Urinary bladder (tissue), 4 donors: ENCODE measurements around the gene PYGB. TPM values are rescaled to one million over a fixed set of nuclear protein-coding genes. Genes with fewer than 3 reads are reported as not detected.
"Not testable (repeated sequence)": the region's sequence is repeated elsewhere in the genome, so short reads cannot be mapped to it uniquely, and the experiment has no call there.

Source experiments
- DNase-seq: peaks from one replicate; pipeline ENCODE4 v3.0.0-alpha.2; 2015; ENCODE audit errors: extremely low spot score
- H3K27ac ChIP-seq: one replicate; pipeline ENCODE4 v1.5.1; 2013; ENCODE audit warnings: low read depth, mild to moderate bottlenecking, moderate library complexity
- H3K36me3 ChIP-seq: one replicate; pipeline ENCODE4 v1.6.1; 2013; ENCODE audit warnings: mild to moderate bottlenecking, moderate library complexity; ENCODE audit not compliant: insufficient read depth
- H3K4me1 ChIP-seq: one replicate; pipeline ENCODE4 v1.6.1; 2013; ENCODE audit warnings: mild to moderate bottlenecking, moderate library complexity; ENCODE audit not compliant: insufficient read depth
- H3K4me3 ChIP-seq: one replicate; pipeline ENCODE4 v1.5.1; 2013; ENCODE audit warnings: low read depth, low read length
- WGBS: extraction: QIAGEN DNeasy Blood & Tissue Kit; methylation state at CpG from one replicate; pipeline ENCODE4 v1.1.7; 2013; 5-methylcytosine and 5-hydroxymethylcytosine counted together
- polyA plus RNA-seq: library from polyadenylated mRNA; stranded (reverse); fragments of 200-250 nt; gene quantifications from one replicate; pipeline ENCODE4 v1.2.3, GENCODE V29; 2013
- total RNA-seq: library from RNA; depleted of rRNA; stranded (reverse); fragments of >200 nt; gene quantifications from one replicate; pipeline ENCODE4 v1.2.3, GENCODE V29; 2014
- donor health status: healthy with polysubstance abuse.
- donor health status: healthy.

The PYGB gene
- total and polyA plus RNA-seq, 2 donors, result 71.4 to 237 TPM

- Histone ChIP-seq H3K4me3 (no peak overlapping the region), H3K4me1 (no peaks in the 10 kb centered on the region), H3K36me3 (no peaks in the 10 kb centered on the region), H3K27ac (no peak overlapping the region)
- DNase-seq, result no peak
- WGBS, result 91% methylated on average over 13 of the region's 13 CpGs
These were observed 72.3 kb downstream of the PYGB start for GRCh38 chr20:25320035-25320800.

DNA sequence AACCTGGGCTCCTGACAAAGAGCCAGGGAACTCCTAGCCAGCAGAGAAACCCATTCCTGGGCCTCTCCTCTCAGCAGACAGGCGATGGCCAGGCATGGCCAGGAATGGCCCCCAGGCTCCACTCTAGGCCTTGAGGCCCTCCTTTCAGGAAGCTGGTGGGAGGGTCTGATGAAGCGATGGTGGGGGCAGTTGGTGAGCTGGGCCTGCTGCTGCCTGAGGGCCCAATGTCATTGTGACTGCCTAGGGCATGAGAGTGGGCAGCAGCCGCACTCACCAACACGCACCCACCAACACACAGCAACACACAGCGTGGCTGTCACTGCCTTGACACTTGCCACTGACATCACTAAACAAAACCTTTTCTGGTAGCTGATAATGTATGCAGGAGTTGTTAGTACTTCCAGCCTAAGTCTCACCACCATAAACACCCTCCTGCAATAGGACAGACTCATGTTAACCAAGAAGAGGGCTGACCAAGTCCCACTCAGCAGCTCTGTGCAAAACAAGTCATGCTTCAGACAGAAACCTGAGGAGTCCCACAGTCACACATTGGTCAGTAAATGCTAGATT lies 73.5 kb downstream of the PYGB start:
- no peaks in the 10 kb centered on the region for H3K36me3 ChIP-seq
- 93% methylated on average over 5 of the region's 5 CpGs for WGBS
- no peaks in the 10 kb centered on the region for H3K4me1 ChIP-seq
- DNase-seq, result no peak
- no peak overlapping the region for H3K27ac ChIP-seq
- H3K4me3 ChIP-seq, result no peak overlapping the region

DNA sequence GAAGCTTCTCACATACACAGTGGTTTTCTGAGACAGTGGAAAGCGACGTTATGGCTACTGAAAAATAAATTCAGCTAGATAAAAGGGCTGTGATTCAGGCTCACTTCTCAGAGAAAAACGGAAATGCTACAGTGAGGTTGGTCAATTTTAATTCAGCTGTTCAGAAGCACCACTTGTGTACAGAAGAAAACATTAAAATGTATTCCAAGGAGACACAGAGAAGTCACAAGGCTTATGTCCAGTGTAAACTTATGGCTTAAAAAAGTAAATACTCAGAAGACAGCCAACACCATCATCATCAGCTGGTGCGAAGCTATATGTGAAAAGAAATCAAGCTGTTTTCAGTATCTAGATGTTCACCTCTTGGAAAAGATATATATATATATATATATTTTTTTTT lies 74.1 kb downstream of the PYGB start:
- no peak for DNase-seq
- Histone ChIP-seq H3K36me3 (no peaks in the 10 kb centered on the region), H3K27ac (no peak overlapping the region), H3K4me3 (no peak overlapping the region), H3K4me1 (no peaks in the 10 kb centered on the region)
- 46% methylated on average over 4 of the region's 4 CpGs for WGBS

DNA sequence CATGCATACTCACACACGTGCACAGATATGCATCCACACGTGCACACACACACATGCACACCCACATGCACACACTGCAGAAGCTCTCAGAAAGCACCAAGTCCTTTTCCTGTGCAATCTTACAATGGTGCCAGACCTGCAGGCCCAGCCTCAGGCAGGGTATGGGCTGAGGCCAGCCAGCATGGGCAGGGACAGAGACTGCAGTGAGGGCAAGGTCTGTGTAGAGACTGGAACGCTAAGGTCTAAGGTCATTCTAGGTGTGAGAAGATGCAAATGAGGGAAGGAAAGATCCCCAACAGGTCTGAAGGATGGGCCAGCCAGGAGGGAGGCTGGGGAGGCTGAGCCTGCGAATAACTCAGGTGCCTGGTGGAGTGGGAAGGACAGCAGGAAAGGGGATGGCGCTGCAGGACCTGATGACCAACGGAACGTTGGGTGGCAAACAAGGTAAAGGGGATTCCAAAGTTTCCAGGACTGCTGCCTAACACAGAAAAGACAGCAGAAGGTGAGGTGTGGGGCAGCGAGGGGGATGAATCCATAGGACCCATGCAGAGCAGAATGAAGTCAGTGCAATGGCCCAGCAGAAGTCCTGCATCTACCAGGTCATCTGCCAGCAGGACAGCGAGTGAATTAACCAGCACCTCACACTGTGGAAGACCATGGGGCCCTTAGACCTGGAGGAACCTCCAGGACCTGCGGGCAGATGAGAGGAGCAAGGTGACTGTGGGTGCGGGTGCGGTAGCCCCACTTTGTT lies 75.8 kb downstream of the PYGB start:
- WGBS, result 92% methylated on average over 12 of the region's 12 CpGs
- H3K4me1 ChIP-seq, result no peaks in the 10 kb centered on the region
- no peak overlapping the region for H3K4me3 ChIP-seq
- no peak for DNase-seq
- no peak overlapping the region for H3K27ac ChIP-seq
- H3K36me3 ChIP-seq, result no peaks in the 10 kb centered on the region

DNA sequence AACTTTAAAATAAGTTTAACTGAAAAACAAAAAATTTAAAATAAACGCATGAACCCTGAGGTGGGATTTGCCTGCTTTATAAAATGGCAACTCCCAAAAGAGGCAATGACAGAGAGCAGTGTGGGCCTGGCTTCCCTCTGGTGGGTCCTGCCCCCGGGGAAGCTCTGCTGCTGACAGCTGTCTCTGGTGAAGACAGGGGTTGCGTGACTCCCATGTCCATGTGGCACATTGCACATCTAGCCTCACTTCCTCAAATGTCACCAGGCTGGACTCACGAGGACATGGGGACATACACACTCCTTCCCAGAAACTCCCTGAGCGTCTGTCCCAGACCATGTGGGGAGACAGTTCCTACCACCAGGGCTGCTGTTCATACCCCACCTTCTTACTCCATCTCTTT lies 76.5 kb downstream of the PYGB start:
- Histone ChIP-seq H3K4me3 (no peak overlapping the region), H3K4me1 (no peaks in the 10 kb centered on the region), H3K36me3 (no peaks in the 10 kb centered on the region), H3K27ac (no peak overlapping the region)
- DNase-seq, result no peak
- WGBS, result 68% methylated on average over 5 of the region's 5 CpGs

DNA sequence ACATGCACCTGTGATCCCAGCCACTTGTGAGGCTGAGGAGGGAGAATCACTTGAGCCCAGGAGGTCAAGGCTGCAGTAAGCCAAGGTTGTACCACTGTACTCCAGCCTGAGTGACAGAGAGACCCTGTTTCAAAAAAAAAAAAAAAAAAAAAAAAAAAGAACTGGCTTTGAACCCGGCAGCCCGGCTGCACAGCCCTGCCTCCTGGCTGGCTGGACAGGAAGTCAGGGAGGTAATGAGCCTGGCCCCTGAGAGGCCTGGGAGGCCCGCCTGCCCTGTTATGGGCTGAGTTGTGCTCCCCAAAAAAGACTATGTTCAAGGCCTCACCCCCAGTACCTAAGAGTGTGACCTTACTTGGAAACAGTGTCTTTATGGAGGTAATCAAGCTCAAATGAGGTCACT lies 77.2 kb downstream of the PYGB start:
- DNase-seq, result no peak
- Histone ChIP-seq H3K36me3 (no peaks in the 10 kb centered on the region), H3K4me3 (no peak overlapping the region), H3K27ac (no peak overlapping the region), H3K4me1 (no peaks in the 10 kb centered on the region)
- WGBS, result 79% methylated on average over 3 of the region's 3 CpGs

DNA sequence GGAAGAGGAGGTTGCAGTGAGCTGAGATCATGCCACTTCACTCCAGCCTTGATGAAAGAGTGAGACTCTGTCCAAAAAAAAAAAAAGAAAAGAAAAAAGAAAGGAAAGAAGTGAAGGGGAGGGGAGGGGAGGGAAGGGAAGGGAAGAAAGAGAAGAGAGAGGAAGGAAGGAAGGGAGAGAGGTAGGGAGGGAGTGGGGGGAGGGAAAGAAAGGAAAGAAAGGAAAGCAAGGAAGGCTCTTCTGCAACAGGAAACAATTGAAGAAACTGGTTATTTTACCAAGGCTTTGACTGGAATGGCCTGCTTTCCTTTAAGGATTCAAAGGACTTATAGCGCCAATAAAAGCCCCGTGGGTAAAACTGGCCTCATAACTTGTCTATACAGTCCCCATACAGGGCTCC lies 78.1 kb downstream of the PYGB start:
- Histone ChIP-seq H3K36me3 (no peaks in the 10 kb centered on the region), H3K4me3 (no peak overlapping the region), H3K4me1 (no peaks in the 10 kb centered on the region), H3K27ac (no peak overlapping the region)
- DNase-seq, result no peak
- 79% methylated on average over 2 of the region's 2 CpGs for WGBS

DNA sequence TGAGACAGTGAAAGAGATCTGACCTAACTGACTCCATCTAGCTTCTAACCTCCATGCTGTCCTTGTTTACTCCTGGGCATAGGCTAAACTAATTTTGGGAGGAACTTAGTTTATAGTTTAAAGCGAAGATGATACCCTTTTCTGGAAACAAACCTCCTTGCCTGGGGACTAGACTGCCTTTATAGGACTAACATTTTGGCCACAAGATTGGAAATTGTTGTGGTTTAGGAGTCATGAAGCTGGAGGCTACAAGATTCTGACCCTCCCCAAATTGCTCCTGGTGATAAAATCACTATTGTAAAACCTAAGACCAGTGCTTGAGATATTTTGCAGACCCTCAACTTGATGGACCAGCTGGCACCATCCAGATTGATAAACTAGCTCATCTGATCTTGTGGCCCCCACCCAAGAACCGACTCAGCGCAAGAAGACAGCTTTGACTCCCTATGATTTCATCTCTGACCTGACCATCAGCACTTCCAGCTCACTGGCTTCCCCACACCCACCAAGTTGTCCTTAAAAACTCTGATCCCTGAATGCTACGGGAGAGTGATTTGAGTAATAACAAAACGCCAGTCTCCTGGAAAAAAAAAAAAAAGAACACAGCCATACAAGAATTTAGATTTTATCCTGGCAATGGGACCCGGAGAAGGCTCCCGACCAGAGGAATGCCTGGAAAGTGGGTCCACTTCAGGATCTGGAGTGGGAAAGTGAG lies 79.8 kb downstream of the PYGB start:
- H3K36me3 ChIP-seq, result no peaks in the 10 kb centered on the region
- no peaks in the 10 kb centered on the region for H3K4me1 ChIP-seq
- no peak for DNase-seq
- H3K4me3 ChIP-seq, result no peak overlapping the region
- WGBS, result 74% methylated on average over 7 of the region's 7 CpGs
- H3K27ac ChIP-seq, result no peak overlapping the region

DNA sequence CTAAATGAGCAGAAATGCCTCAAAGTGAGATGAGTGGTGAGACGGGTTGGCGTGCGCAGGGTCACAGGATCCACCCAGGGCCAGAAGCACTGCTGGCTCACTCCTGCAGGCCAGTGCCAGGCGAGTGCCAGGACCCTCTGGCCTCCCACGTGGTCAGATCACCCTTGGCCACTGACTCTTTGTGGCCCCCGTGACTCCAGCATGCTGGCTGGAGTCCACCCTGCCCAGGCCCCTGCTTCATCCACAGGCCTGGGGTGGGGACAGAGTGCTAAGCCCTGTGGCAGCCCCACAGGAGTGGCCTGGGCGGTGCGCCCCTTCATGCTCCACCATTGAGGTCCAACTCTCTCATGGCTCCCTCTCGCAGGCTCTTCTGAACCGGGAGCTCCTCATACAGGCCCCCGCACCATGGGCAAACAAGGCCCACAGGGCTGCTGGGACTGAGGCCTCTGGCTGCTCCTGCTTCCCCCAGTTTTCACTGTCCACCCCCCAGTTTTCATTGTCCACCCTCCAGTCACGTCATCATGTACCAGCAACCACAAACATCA lies 81.1 kb downstream of the PYGB start:
- DNase-seq, result no peak
- H3K4me3 ChIP-seq, result no peak overlapping the region
- H3K4me1 ChIP-seq, result no peaks in the 10 kb centered on the region
- no peak overlapping the region for H3K27ac ChIP-seq
- H3K36me3 ChIP-seq, result no peaks in the 10 kb centered on the region
- WGBS, result 94% methylated on average over 12 of the region's 12 CpGs

DNA sequence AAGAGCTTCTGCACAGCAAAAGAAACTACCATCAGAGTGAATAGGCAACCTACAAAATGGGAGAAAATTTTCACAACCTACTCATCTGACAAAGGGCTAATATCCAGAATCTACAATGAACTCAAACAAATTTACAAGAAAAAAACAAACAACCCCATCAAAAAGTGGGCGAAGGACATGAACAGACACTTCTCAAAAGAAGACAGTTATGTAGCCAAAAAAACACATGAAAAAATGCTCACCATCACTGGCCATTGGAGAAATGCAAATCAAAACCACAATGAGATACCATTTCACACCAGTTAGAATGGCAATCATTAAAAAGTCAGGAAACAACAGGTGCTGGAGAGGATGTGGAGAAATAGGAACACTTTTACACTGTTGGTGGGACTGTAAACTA lies 87.1 kb downstream of the PYGB start:
- not testable (repeated sequence) for H3K4me1 ChIP-seq, DNase-seq, H3K36me3 ChIP-seq, H3K27ac ChIP-seq, H3K4me3 ChIP-seq
- 100% methylated on average over 1 of the region's 1 CpG for WGBS

DNA sequence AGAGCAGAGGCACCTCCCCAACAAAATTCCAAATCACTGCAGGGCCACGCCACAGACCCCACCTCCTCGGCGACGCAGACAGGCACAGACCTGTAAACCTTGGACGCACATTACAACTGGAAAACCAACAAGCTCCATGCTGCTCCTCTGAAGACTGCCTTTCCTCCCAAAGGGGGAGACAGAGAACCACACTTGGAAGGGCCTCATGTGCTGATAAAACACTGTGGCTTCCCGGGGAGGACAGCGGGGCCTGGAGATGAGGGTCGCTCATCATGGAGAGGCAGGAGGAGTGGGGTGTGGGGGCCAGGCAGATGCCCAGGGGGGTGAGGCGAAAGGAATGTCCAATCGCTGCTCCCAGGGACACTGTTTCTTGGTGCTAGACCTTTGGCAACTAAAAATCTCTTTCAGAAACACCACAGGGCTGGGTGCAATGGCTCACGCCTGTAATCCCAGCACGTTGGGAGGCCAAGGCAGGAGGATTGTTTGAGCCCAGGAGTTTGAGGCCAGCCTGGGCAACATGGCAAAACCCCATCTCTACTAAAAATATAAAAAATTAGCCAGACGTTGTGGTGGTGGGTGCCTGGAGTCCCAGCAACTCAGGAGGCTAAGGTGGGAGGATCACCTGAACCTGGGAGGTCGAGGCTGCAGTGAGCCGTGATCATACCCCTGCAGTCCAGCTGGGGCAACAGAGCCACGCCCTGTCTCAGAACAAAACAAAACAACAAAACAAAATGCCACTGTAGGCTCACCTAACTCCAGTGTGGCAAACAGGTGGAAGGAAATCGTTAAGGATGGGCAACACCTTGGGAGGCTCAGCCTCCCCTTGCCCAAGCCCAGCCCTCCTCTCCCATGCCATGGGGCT lies 88.9 kb downstream of the PYGB start:
- WGBS, result 79% methylated on average over 17 of the region's 17 CpGs
- H3K27ac ChIP-seq, result no peak overlapping the region
- H3K4me1 ChIP-seq, result peaks cover 2% of the 10 kb centered on the region
- H3K36me3 ChIP-seq, result no peaks in the 10 kb centered on the region
- DNase-seq, result no peak
- H3K4me3 ChIP-seq, result no peak overlapping the region

DNA sequence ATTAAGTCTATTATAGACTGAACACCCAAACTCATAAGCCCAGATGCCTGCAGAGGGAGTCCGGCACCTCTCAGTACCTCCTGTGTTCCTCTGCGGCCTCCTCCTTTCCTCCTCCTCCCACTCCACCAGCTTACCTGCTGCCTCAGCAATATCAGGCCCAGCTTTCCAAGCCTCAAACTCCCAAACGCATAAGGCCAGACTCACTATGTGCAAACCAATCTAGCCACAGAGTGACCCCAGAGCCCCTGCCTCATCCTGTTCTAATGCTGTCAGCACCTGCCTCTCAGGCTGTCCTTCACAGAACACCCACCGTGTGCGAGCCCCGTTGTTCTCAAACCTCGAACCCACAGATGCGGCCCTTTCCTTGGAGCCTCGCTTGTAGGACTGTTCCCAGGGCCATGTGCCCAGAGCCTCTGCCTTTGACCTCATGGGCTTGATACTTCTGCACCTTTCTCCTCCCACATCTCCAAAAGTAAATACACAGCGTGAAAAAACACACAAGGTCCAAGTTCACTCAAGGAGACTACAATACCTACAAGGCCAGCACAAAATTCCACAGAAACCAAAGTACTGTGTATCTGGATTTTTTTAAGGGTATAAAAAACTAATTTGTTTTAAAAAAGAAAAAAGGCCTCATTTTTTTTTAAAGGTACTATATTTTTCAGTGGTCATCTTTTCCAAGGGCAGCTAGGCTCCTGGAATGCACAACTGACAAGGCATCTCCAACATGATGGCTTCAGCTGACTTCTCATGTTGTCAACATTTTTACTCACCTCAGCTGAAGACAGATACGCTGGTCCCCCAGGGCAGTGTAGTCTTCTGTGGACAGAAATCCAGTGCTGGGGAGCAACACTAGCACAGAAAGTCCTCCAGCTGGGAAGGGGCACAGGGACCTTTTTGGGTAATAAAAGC lies 90.5 kb downstream of the PYGB start:
- peaks cover 2% of the 10 kb centered on the region for H3K4me1 ChIP-seq
- no peak overlapping the region for H3K4me3 ChIP-seq
- H3K27ac ChIP-seq, result no peak overlapping the region
- no peaks in the 10 kb centered on the region for H3K36me3 ChIP-seq
- 91% methylated on average over 11 of the region's 11 CpGs for WGBS
- no peak for DNase-seq
